ENCODE data around the gene TMEM176A.

- TF ChIP-seq CTCF (IDR thresholded peaks at IDR 0.05; ENCODE audit: poor library complexity, severe bottlenecking), result no peak
- TF ChIP-seq EZH2 (IDR thresholded peaks at IDR 0.05; ENCODE audit: borderline replicate concordance, insufficient read depth, low read length, poor library complexity, severe bottlenecking), result no peak
Measured at GRCh38 chr7:150754951-150755350, 45.6 kb upstream of the TMEM176A start.
